T-helper 1 cell (primary cell): ENCODE measurements around the gene TRIM34.
"Not testable (repeated sequence)": the region's sequence is repeated elsewhere in the genome, so short reads cannot be mapped to it uniquely, and the experiment has no call there.

ENCODE experiments used
- DNase-seq, 5 donors: peaks; one replicate each; pipeline ENCODE4 v3.0.0-alpha.2; 2012 to 2020

Gene TRIM34

GRCh38 chr11:5622802-5623201 lies 2.0 kb upstream of the TRIM34 start:
- no peak for DNase-seq

DNA sequence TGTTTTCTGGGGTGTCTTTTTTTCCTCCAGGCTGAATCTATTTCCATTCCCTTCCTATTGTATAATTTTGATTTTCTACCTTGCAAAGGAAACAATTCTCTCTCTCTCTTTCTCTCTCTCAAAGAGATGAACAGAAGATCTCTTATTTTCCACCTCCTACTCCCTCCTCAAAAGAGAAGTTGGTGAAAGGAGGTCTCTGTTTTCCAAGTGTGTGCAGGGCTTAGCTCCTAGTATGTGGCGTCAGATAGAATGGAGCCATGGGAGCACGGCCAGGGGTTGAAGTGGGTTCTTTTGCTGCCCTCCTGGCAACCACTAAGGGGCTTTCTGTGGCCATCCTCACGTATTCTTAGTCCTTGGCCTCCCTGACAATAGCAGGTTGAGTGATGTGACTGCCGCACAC lies 480 bp downstream of the TRIM34 start:
- no peak for DNase-seq

DNA sequence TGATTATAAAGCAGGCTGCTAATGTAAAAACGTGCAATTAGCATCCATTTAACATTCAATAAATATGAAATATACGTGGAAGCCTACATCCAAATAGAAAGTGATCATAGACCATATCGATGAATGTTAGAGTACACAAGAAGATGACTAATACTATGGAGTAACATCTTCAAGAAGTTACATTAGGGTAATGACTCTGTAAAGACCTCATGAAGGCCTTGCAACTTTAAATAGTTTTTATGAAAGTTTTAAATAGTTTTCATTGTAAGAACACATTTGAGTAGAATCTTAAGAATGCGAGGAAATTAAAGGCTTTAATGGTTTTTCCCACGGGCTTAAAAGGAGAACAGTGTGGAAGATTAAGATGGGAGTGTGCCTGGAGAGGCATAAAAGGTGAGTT lies 1.4 kb downstream of the TRIM34 start:
- no peak for DNase-seq

- DNase-seq, result no peak
Measured at GRCh38 chr11:5631417-5631816, 6.6 kb downstream of the TRIM34 start.

- no peak for DNase-seq
Measured at GRCh38 chr11:5631969-5632635, 7.3 kb downstream of the TRIM34 start.

- no peak for DNase-seq
Measured at GRCh38 chr11:5639953-5640352, 15.2 kb downstream of the TRIM34 start.

GRCh38 chr11:5643585-5643984 lies 18.8 kb downstream of the TRIM34 start:
- DNase-seq, result no peak

- no peak for DNase-seq
Measured at GRCh38 chr11:5646139-5646538, 21.3 kb downstream of the TRIM34 start.

GRCh38 chr11:5655474-5655873 lies 30.7 kb downstream of the TRIM34 start:
- no peak for DNase-seq

- DNase-seq, result not testable (repeated sequence)
Measured at GRCh38 chr11:5656956-5657355, 32.2 kb downstream of the TRIM34 start.

- no peak for DNase-seq
Measured at GRCh38 chr11:5658318-5658717, 33.5 kb downstream of the TRIM34 start.

- DNase-seq, result no peak
Measured at GRCh38 chr11:5663511-5663910, 38.7 kb downstream of the TRIM34 start.

DNA sequence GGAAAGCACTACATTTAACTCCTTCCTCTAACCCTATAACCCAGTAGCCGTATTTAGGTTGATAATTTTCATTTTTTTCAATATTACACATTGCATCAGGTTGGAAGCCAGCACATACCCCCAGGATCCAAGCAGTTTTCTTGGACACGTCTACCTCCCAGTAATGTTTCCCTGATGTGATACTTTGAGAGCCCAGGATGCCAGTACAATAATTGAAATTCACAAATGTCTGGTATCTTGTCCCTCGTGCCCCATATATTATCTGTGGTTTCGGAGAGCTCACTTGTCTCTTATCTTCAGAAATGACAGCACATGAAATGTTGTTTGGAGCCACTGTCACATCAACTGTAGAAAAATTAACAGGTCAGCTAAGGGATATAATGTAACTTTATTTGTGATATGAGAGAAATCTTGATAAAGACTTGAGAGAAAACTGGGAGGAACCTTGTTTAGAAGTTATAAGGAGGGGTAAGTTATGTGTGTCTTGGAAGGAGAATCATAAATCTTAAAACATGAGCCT lies 40.3 kb downstream of the TRIM34 start:
- DNase-seq, result no peak

DNA sequence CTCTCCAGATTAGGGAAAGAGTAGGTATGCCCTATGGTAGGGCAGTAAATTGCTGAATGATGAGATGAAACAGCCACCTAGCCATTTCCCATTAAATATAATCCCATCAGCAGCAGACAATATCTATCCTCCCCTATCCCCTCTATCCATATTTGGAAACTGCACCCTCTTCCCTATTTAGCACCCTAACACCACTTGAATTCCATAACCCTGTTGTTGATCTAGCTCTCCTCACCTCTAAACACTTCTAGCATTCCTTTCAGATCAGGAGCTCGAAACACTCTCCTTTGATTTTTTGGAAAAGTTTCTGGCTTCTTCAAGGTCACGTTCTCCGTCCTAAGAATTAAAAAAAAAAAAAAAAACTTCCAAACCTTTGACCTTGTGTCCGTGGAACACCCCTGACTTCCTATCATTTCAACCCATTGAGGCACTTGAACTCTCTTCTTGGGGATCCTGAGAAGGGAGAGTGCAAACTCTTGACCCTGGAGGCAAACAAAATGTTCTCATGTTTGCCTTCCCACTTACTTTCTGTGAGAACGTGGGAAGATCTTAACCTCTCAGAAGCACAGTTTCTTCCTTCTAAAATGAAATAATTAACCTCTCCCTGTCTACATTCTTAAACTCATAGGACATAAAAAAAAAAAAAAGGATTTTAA lies 41.1 kb downstream of the TRIM34 start:
- DNase-seq, result no peak

- DNase-seq, result no peak
Measured at GRCh38 chr11:5666402-5666793, 41.6 kb downstream of the TRIM34 start.

DNA sequence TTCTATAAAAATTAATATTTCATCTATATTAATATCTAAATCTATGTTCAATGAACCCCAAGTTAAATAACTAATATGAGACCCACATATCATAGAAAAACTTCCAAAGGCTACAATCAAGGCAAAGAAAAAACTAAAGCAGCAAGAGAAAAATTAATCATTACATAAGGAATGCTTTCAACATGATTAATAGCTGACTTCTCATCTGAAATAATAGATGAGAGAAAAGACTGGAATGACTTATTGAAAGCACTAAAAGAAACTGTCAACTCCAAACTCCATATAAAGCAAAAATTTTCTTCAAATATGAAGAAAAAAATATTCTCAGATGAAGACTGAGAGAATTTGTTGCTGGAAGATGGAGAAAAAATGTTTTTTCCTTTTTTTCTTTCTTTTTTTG lies 47.0 kb downstream of the TRIM34 start:
- no peak for DNase-seq

DNA sequence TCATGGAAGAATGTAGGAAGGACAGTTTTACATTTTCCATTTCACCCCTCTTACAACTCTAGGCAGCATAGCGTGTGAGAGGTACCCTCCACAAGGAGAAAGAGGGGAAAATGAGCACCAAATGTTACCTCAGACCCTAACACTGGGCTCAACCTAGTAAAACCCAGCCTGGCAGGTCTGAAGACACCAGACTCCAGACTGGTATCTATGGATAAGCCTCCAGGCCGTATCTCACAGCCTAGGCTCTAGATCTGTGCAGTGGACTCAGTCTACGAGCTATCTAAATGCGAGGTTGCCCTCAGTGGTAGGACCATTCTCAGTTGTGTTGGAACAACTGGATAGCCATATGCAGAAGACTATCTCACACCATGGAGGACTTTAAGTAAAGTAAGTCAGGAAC lies 49.6 kb downstream of the TRIM34 start:
- DNase-seq, result no peak

DNA sequence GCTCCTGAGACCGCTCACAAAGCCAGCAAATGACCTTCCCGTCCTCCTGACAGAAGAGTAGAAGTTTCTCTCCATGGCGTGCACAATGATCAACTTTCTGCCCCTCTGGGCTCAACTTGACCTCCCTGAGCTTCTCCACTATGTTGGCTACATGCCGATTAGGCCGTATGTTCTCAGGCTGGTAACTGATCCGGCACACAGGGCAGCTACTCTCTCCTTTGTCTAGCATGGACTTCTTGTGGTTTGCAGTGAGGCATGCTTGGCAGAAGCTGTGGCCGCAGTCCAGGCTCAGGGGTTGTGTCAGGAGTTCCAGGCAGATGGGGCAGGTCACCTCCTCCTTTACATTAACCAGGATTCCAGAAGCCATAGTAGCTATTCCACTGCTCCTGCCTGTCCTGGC lies 55.0 kb downstream of the TRIM34 start:
- no peak for DNase-seq

GRCh38 chr11:5682890-5683441 lies 58.2 kb downstream of the TRIM34 start:
- DNase-seq, result not testable (repeated sequence)

DNA sequence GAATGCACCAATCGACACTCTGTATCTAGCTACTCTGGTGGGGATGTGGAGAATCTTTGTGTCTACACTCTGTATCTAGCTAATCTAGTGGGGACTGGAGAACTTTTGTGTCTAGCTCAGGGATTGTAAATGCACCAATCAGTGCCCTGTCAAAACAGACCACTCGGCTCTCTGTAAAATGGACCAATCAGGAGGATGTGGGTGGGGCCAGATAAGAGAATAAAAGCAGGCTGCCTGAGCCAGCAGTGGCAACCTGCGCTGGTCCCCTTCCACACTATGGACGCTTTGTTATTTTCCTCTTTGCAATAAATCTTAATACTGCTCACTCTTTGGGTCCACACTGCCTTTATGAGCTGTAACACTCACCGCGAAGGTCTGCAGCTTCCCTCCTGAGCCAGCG lies 58.8 kb downstream of the TRIM34 start:
- DNase-seq, result peak in 1 of 5 donors; percentile 19

GRCh38 chr11:5684036-5684645 lies 59.3 kb downstream of the TRIM34 start:
- no peak for DNase-seq

DNA sequence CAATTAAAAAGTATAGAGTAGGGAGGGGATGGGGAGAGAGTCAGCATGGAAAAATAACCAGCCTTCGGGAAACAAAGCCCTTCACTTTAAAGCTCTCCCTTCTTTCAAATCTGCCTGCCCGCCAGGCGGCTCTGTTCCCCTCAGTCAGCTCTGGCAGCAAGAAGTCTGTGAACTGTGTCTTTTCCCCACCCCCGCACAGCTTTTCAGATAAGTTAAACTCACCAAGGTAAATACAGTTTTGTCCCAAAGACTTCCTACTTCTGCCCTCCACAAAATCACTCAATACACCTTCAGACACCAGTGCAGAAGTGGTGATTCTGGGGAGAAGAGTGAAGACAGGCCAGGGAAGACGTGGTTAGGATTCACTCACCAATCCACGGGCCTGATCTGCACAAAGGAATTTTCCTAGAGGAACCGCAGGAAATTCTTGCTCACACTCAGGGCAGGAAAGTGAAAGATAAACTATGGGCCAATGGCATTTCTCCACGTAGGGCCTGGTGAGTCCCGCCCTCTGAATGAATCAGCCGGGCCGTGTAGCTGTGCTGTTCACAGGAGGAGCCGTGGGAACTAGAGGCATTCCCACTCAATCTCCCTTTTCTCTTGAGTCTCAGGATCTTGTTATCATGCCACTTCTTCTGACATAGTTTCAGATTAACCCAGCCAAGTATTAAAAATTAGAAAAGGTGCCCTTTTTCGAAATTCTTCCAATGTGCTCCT lies 60.0 kb downstream of the TRIM34 start, which contains the start of gene TRIM5:
Gene TRIM5, minus strand, starts transcription at position 429 of the 717 bp plus-strand sequence. CDS start 4,897 bp downstream, outside the sequence.
- peak; percentile 55 to 74 (median 69) for DNase-seq

- no peak for DNase-seq
Measured at GRCh38 chr11:5686426-5686825, 61.6 kb downstream of the TRIM34 start.
